Kidney (tissue), 2 donors: ENCODE measurements around the gene BIRC6. TPM values are rescaled to one million over a fixed set of nuclear protein-coding genes. Genes with fewer than 3 reads are reported as not detected.

ENCODE experiments used
- microRNA-seq: library from miRNA; unstranded; fragments of <30 nt; microRNA quantifications from one replicate; pipeline ENCODE4 v1.2.0, GENCODE V29; 2020
- polyA plus RNA-seq: library from polyadenylated mRNA; stranded (reverse); fragments of 350-450 nt; fragmentation: Illumina TruSeq; extraction: RNeasy Lipid Tissue Mini Kit (QIAGEN cat#74804); gene quantifications from one replicate; pipeline ENCODE4 v1.2.3, GENCODE V29; 2014; ENCODE audit warnings: low read depth, low replicate concordance; ENCODE audit not compliant: insufficient read depth
- total RNA-seq: library from RNA; stranded (reverse); fragmentation: NEBNext Ultra II Directional; extraction: Animal tissue kit (Norgen Biotek cat#: 25700); gene quantifications from one replicate; pipeline ENCODE4 v1.2.1, GENCODE V29; 2021
- donor health status: DM: yes; HTN: yes; CAD: no.

Gene BIRC6
- total and polyA plus RNA-seq, 2 donors from 2014 or later = 12.8 to 113 TPM

Small RNA genes within 50 kb of the gene (microRNA-seq; reads per million reads assigned to microRNA genes)
- gene MIR4765 (not detected), gene MIR558 (not detected)

Other genes with a start within 250 kb of the BIRC6 start
- gene SLC30A6, start 191.2 kb upstream of the BIRC6 start, total RNA-seq = 21.4 TPM
- gene SLC30A6, start 191.2 kb upstream of the BIRC6 start, polyA plus RNA-seq = 7.6 TPM
- gene NLRC4, start 92.1 kb upstream of the BIRC6 start, total RNA-seq = 2.3 TPM
- gene NLRC4, start 92.1 kb upstream of the BIRC6 start, polyA plus RNA-seq = 0.49 TPM
- 48.6 TPM for gene YIPF4, start 79.1 kb upstream of the BIRC6 start, total RNA-seq
- gene YIPF4, start 79.1 kb upstream of the BIRC6 start, polyA plus RNA-seq = 29.4 TPM